K562 (cell line): ENCODE measurements around the gene SPEF1.

Experiments
- JUND ChIP-seq, 2 experiments: IDR thresholded peaks; 2 replicates in 1 of 2; 3 replicates in 1 of 2; pipeline ENCODE4 v1.6.1; 2011; ENCODE audit warnings: borderline replicate concordance in 2 of 2, low read depth in 2 of 2, low read length in 2 of 2, improper control_type of control experiment in 1 of 2, missing biosample characterization in 1 of 2, missing genetic modification characterization in 1 of 2, missing genetic modification reagents in 1 of 2
- KDM1A ChIP-seq, 2 experiments: fragments of 450-650 bp; IDR thresholded peaks; 2 replicates each; pipeline ENCODE4 v1.6.1; 2016; ENCODE audit warnings: mild to moderate bottlenecking in 2 of 2
- TAF1 ChIP-seq: IDR thresholded peaks from 2 replicates; pipeline ENCODE4 v1.6.1; 2011; ENCODE audit warnings: mild to moderate bottlenecking, low read length, moderate library complexity; ENCODE audit not compliant: insufficient read depth, control insufficient read depth, severe bottlenecking; ENCODE audit errors: extremely low read depth
- TCF3 ChIP-seq: sonication (generic); formaldehyde crosslinking; IDR thresholded peaks from 2 replicates; pipeline ENCODE4 v1.4.0; 2020; ENCODE audit warnings: mild to moderate bottlenecking, missing genetic modification reagents
- ZZZ3 ChIP-seq: fragments of 450-650 bp; IDR thresholded peaks from 2 replicates; pipeline ENCODE4 v1.6.1; 2016; ENCODE audit warnings: antibody characterized with exemption, mild to moderate bottlenecking, moderate library complexity
- TF ChIP-seq, protein P1 (sequence below), 2 experiments: IDR thresholded peaks; 2 replicates each; pipeline ENCODE4 v1.6.1; 2011; ENCODE audit warnings: borderline replicate concordance in 1 of 2, control low read depth in 1 of 2, low read depth in 1 of 2, low read length in 1 of 2, mild to moderate bottlenecking in 1 of 2, mixed read lengths in 1 of 2, moderate library complexity in 1 of 2; ENCODE audit not compliant: insufficient read depth in 1 of 2, insufficient read length in 1 of 2, poor library complexity in 1 of 2, severe bottlenecking in 1 of 2; ENCODE audit errors: extremely low read depth in 1 of 2
- TF ChIP-seq, protein P2 (sequence below), 3 experiments: IDR thresholded peaks in 2 of 3; conservative IDR thresholded peaks in 1 of 3; 2 replicates each; pipeline ENCODE4 v1.5.1; 2011 to 2012; ENCODE audit warnings: low read length in 3 of 3, mild to moderate bottlenecking in 3 of 3, control low read depth in 2 of 3, improper control_type of control experiment in 1 of 3, inconsistent platforms in 1 of 3, low read depth in 1 of 3, mixed read lengths in 1 of 3, moderate library complexity in 1 of 3; ENCODE audit not compliant: insufficient read depth in 2 of 3
- TF ChIP-seq, protein P3 (sequence below), 2 experiments: fragments of 150-350 bp in 1 of 2; IDR thresholded peaks; 2 replicates each; pipeline ENCODE4 v1.6.1; 2012 to 2016; ENCODE audit warnings: low read depth in 2 of 2, low read length in 2 of 2, mild to moderate bottlenecking in 1 of 2, moderate library complexity in 1 of 2

DNA sequence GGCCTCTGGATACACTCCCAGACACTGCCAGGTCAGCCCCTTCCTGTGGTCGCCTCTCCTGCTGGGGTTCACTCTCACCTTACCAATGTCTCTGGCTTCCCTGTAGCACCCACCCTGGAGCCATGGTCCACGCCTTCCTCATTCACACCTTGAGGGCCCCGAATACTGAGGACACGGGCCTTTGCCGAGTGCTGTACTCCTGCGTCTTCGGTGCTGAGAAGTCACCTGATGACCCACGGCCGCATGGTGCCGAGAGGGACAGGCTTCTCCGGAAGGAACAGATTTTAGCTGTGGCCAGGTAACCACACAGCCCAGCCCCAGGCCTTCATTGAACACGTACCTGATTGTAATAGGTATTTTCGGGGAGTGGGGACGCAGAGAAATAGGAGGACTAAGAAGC, 40.7 kb upstream of the SPEF1 start:
- TF ChIP-seq TCF3 (CRISPR knock-in tag) = no peak
- TF ChIP-seq, protein P1, sequence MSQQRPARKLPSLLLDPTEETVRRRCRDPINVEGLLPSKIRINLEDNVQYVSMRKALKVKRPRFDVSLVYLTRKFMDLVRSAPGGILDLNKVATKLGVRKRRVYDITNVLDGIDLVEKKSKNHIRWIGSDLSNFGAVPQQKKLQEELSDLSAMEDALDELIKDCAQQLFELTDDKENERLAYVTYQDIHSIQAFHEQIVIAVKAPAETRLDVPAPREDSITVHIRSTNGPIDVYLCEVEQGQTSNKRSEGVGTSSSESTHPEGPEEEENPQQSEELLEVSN (IDR thresholded peaks at IDR 0.05; ENCODE audit: borderline replicate concordance in 1 of 2, extremely low read depth in 1 of 2, insufficient read depth in 1 of 2, insufficient read length in 1 of 2, low read depth in 1 of 2, low read length in 1 of 2, poor library complexity in 1 of 2, severe bottlenecking in 1 of 2) = no peak
- no peak for TF ChIP-seq ZZZ3
- TF ChIP-seq, protein P2, sequence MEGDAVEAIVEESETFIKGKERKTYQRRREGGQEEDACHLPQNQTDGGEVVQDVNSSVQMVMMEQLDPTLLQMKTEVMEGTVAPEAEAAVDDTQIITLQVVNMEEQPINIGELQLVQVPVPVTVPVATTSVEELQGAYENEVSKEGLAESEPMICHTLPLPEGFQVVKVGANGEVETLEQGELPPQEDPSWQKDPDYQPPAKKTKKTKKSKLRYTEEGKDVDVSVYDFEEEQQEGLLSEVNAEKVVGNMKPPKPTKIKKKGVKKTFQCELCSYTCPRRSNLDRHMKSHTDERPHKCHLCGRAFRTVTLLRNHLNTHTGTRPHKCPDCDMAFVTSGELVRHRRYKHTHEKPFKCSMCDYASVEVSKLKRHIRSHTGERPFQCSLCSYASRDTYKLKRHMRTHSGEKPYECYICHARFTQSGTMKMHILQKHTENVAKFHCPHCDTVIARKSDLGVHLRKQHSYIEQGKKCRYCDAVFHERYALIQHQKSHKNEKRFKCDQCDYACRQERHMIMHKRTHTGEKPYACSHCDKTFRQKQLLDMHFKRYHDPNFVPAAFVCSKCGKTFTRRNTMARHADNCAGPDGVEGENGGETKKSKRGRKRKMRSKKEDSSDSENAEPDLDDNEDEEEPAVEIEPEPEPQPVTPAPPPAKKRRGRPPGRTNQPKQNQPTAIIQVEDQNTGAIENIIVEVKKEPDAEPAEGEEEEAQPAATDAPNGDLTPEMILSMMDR (IDR thresholded peaks at IDR 0.05 in 2 of 3, conservative IDR thresholded peaks at IDR 0.05 in 1 of 3; ENCODE audit: insufficient read depth in 2 of 3, low read depth in 1 of 3, low read length in 3 of 3) = no peak
- TF ChIP-seq TAF1 = no peak
- TF ChIP-seq, protein P3, sequence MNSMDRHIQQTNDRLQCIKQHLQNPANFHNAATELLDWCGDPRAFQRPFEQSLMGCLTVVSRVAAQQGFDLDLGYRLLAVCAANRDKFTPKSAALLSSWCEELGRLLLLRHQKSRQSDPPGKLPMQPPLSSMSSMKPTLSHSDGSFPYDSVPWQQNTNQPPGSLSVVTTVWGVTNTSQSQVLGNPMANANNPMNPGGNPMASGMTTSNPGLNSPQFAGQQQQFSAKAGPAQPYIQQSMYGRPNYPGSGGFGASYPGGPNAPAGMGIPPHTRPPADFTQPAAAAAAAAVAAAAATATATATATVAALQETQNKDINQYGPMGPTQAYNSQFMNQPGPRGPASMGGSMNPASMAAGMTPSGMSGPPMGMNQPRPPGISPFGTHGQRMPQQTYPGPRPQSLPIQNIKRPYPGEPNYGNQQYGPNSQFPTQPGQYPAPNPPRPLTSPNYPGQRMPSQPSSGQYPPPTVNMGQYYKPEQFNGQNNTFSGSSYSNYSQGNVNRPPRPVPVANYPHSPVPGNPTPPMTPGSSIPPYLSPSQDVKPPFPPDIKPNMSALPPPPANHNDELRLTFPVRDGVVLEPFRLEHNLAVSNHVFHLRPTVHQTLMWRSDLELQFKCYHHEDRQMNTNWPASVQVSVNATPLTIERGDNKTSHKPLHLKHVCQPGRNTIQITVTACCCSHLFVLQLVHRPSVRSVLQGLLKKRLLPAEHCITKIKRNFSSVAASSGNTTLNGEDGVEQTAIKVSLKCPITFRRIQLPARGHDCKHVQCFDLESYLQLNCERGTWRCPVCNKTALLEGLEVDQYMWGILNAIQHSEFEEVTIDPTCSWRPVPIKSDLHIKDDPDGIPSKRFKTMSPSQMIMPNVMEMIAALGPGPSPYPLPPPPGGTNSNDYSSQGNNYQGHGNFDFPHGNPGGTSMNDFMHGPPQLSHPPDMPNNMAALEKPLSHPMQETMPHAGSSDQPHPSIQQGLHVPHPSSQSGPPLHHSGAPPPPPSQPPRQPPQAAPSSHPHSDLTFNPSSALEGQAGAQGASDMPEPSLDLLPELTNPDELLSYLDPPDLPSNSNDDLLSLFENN (IDR thresholded peaks at IDR 0.05; ENCODE audit: low read depth in 2 of 2, low read length in 2 of 2) = no peak
- no peak for TF ChIP-seq KDM1A (IDR thresholded peaks at IDR 0.05)
- no peak for TF ChIP-seq JUND (IDR thresholded peaks at IDR 0.05; ENCODE audit: borderline replicate concordance, low read depth, low read length)
- TF ChIP-seq JUND (tag; IDR thresholded peaks at IDR 0.05; ENCODE audit: borderline replicate concordance, low read depth, low read length) = no peak
